ENCODE data around the gene ATP10B. TPM values are rescaled to one million over a fixed set of nuclear protein-coding genes. Genes with fewer than 3 reads are reported as not detected.

ATP10B gene
- total RNA-seq, 2 experiments from 2014 or later: not detected

DNA sequence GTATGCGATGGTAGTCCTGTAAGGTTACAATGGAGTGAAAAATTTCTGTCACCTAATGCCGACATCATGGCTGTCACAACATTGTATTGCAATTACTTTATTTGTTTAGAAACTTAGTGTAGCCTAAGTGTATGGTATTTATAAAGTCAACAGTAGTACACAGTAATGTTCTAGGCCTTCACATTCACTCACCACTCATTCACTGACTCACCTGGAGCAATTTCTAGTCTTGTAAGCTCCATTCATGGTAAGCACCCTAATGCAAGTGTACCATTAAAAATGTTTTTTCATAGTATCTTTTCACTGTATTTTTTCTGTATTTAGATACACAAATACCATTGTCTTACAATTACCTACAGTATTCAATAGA, 58.5 kb downstream of the ATP10B start:
- peaks cover 3% of the 10 kb centered on the region for H3K27me3 Mint-ChIP-seq
- H3K9me3 Mint-ChIP-seq: no peaks in the 10 kb centered on the region
- no peaks in the 10 kb centered on the region for H3K4me1 Mint-ChIP-seq (ENCODE audit: low read depth)
- no peaks in the 10 kb centered on the region for H3K36me3 ChIP-seq (ENCODE audit: insufficient read depth, low read length)
- no peak overlapping the region for H3K4me3 ChIP-seq (ENCODE audit: low read length)
- H3K27me3 ChIP-seq (ENCODE audit: control insufficient read depth in 1 of 2, insufficient read depth in 2 of 2, low read length in 2 of 2): no peaks in the 10 kb centered on the region
- POLR2A ChIA-PET: no interaction called here
- no peak overlapping the region for H3K27ac Mint-ChIP-seq
- no peak overlapping the region for H3K4me3 Mint-ChIP-seq
- no peaks in the 10 kb centered on the region for H3K9me3 ChIP-seq (ENCODE audit: control insufficient read depth in 1 of 2, insufficient read depth in 1 of 2, low read length in 2 of 2)
- CTCF ChIA-PET: no interaction called here
- ATAC-seq (ENCODE audit: poor library complexity) (no peak), DNase-seq (no peak)
- TF ChIP-seq, protein P1, sequence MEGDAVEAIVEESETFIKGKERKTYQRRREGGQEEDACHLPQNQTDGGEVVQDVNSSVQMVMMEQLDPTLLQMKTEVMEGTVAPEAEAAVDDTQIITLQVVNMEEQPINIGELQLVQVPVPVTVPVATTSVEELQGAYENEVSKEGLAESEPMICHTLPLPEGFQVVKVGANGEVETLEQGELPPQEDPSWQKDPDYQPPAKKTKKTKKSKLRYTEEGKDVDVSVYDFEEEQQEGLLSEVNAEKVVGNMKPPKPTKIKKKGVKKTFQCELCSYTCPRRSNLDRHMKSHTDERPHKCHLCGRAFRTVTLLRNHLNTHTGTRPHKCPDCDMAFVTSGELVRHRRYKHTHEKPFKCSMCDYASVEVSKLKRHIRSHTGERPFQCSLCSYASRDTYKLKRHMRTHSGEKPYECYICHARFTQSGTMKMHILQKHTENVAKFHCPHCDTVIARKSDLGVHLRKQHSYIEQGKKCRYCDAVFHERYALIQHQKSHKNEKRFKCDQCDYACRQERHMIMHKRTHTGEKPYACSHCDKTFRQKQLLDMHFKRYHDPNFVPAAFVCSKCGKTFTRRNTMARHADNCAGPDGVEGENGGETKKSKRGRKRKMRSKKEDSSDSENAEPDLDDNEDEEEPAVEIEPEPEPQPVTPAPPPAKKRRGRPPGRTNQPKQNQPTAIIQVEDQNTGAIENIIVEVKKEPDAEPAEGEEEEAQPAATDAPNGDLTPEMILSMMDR (IDR thresholded peaks at IDR 0.05): no peak
- H3K4me1 ChIP-seq (ENCODE audit: insufficient read depth, low read length): no peaks in the 10 kb centered on the region
- H3K27ac ChIP-seq (ENCODE audit: low read depth in 1 of 2, low read length in 2 of 2): no peak overlapping the region
- H3K36me3 Mint-ChIP-seq (ENCODE audit: low read depth): no peaks in the 10 kb centered on the region
- intact Hi-C loops (cut with DNase I, micrococcal nuclease): no loop called here

DNA sequence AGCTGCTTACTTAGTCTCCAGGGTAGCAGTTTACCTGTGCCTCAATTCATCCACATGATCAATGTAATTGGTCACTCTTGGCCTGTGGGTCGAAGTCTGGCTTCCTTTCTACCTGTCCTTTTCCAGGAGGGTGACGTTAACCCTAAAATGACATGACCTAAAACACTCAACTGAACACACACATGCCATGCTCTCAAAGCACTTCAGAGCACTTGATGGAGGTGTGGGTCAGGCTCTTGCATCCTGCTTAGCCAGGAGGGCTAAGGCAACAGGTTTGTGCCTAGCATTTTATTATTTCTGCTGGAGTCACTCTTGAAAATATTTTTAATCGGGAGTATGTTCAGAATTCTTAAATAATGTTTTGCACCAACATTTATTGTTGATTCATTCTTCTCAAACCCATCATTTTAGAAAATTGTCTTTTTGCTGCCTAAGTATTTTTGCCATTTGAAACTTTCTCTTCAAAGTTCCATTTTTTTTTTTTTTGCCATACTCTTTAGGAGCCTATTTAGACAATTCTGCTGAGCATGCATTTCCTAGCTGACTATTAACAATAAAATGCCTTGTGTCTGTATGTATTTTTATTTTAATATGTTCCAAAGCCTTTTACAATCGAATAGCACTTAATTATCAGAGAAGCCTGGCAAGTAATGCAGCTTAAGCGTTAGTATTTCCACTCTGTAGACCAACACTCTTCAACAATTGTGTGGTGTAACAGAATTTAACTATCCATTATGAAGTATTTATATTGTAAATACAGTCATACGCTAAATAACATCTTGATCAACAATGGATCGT, 59.1 kb downstream of the ATP10B start:
- Histone ChIP-seq H3K27me3 (ENCODE audit: control insufficient read depth in 1 of 2, insufficient read depth in 2 of 2, low read length in 2 of 2) (peaks cover 0 to 2% of the 10 kb centered on the region in 2 experiments), H3K36me3 (ENCODE audit: insufficient read depth, low read length) (no peaks in the 10 kb centered on the region), H3K4me3 (ENCODE audit: low read length) (no peak overlapping the region), H3K9me3 (ENCODE audit: control insufficient read depth in 1 of 2, insufficient read depth in 1 of 2, low read length in 2 of 2) (no peaks in the 10 kb centered on the region), H3K27ac (ENCODE audit: low read depth in 1 of 2, low read length in 2 of 2) (no peak overlapping the region), H3K4me1 (ENCODE audit: insufficient read depth, low read length) (no peaks in the 10 kb centered on the region)
- ATAC-seq (ENCODE audit: poor library complexity) (no peak), DNase-seq (no peak)
- ChIA-PET CTCF (no interaction called here), POLR2A (no interaction called here)
- no peaks in the 10 kb centered on the region for H3K4me1 Mint-ChIP-seq (ENCODE audit: low read depth)
- no peaks in the 10 kb centered on the region for H3K36me3 Mint-ChIP-seq (ENCODE audit: low read depth)
- H3K9me3 Mint-ChIP-seq: no peaks in the 10 kb centered on the region
- no peak overlapping the region for H3K4me3 Mint-ChIP-seq
- no peak overlapping the region for H3K27ac Mint-ChIP-seq
- peaks cover 3% of the 10 kb centered on the region for H3K27me3 Mint-ChIP-seq
- TF ChIP-seq, protein P1 (IDR thresholded peaks at IDR 0.05): no peak
- intact Hi-C loops (cut with DNase I, micrococcal nuclease): no loop called here

DNA sequence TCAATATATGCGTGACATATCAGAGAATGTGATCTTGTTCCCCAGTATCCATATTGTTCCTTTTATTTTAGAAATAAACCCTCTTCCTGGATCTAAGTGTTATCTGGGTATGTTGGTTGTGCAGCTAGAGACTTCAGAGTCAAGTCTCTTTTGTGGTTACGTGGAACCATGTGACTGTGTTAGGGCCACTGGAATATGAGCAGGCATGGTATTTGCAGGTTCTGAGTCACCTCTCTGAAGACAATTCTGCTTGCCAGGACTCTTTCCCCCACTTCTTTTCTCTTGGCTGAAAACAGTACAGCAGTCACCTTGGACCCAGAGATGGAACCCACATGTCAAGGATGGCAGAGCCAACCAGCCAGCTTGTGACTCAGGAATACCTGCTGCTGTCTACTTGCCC, 59.7 kb downstream of the ATP10B start:
- ATAC-seq (ENCODE audit: poor library complexity) (no peak), DNase-seq (no peak)
- no peak overlapping the region for H3K4me3 Mint-ChIP-seq
- ChIA-PET POLR2A (no interaction called here), CTCF (no interaction called here)
- Histone ChIP-seq H3K36me3 (ENCODE audit: insufficient read depth, low read length) (no peaks in the 10 kb centered on the region), H3K27me3 (ENCODE audit: control insufficient read depth in 1 of 2, insufficient read depth in 2 of 2, low read length in 2 of 2) (peaks cover 0 to 2% of the 10 kb centered on the region in 2 experiments), H3K27ac (ENCODE audit: low read depth in 1 of 2, low read length in 2 of 2) (no peak overlapping the region), H3K9me3 (ENCODE audit: control insufficient read depth in 1 of 2, insufficient read depth in 1 of 2, low read length in 2 of 2) (no peaks in the 10 kb centered on the region), H3K4me1 (ENCODE audit: insufficient read depth, low read length) (no peaks in the 10 kb centered on the region), H3K4me3 (ENCODE audit: low read length) (no peak overlapping the region)
- H3K4me1 Mint-ChIP-seq (ENCODE audit: low read depth): no peaks in the 10 kb centered on the region
- no peaks in the 10 kb centered on the region for H3K9me3 Mint-ChIP-seq
- H3K27me3 Mint-ChIP-seq: peaks cover 2% of the 10 kb centered on the region
- H3K27ac Mint-ChIP-seq: no peak overlapping the region
- TF ChIP-seq, protein P1 (IDR thresholded peaks at IDR 0.05): no peak
- intact Hi-C loops (cut with DNase I, micrococcal nuclease): no loop called here
- no peaks in the 10 kb centered on the region for H3K36me3 Mint-ChIP-seq (ENCODE audit: low read depth)
